Naive thymus-derived CD4-positive, alpha-beta T cell (primary cell): Measurements from ENCODE around the gene PXYLP1. TPM values are rescaled to one million over a fixed set of nuclear protein-coding genes. Genes with fewer than 3 reads are reported as not detected.
A peak's percentile ranks its signal among the peaks of the same experiment; 100 is the strongest.

Source experiments
- ATAC-seq: fragments of 150-1000 bp; cut with Tn5 transposase; 2 replicates; pipeline ENCODE4 v1.10.0; 2021; ENCODE audit warnings: mild to moderate bottlenecking, moderate library complexity
- CTCF ChIA-PET: fragments of 350-600 bp; sonication (Branson Sonifier 250); formaldehyde crosslinking; loops from one replicate; lab custom pipeline; 2021; ENCODE audit warnings: antibody characterized with exemption; lab: Charles Lee
- POLR2A ChIA-PET: fragments of 350-600 bp; sonication (Branson Sonifier 250); formaldehyde crosslinking; loops from one replicate; lab custom pipeline; 2021; ENCODE audit warnings: antibody characterized with exemption, inconsistent platforms; lab: Charles Lee
- DNase-seq, 9 donors: peaks; one replicate each; pipeline versions ENCODE4 v3.0.0 to v3.0.0-alpha.2; 2020 to 2022; ENCODE audit warnings: mixed read lengths in 1 of 9
- H3K27ac ChIP-seq: one replicate; pipeline ENCODE4 v1.7.0; 2013; ENCODE audit warnings: mild to moderate bottlenecking, low read depth, low read length, moderate library complexity
- H3K27me3 ChIP-seq, 2 donors: one replicate each; pipeline ENCODE4 v1.7.0; 2013; ENCODE audit warnings: low read length in 2 of 2, mild to moderate bottlenecking in 2 of 2, moderate library complexity in 2 of 2; ENCODE audit not compliant: control insufficient read depth in 2 of 2, insufficient read depth in 2 of 2
- H3K36me3 ChIP-seq, 3 experiments: 1 replicate in 2 of 3; 2 replicates in 1 of 3; pipeline ENCODE4 v1.7.0; 2013; ENCODE audit warnings: low read length in 3 of 3, mild to moderate bottlenecking in 3 of 3, moderate library complexity in 1 of 3; ENCODE audit not compliant: insufficient read depth in 3 of 3, control insufficient read depth in 2 of 3
- H3K4me1 ChIP-seq, 2 donors: one replicate each; pipeline ENCODE4 v1.7.0; 2013; ENCODE audit warnings: low read length in 2 of 2, mild to moderate bottlenecking in 2 of 2, moderate library complexity in 1 of 2; ENCODE audit not compliant: control insufficient read depth in 2 of 2, insufficient read depth in 2 of 2
- H3K4me3 ChIP-seq: 2 replicates; pipeline ENCODE4 v1.7.0; 2013; ENCODE audit warnings: mild to moderate bottlenecking, low read length
- H3K9me3 ChIP-seq, 3 experiments: 1 replicate in 2 of 3; 2 replicates in 1 of 3; pipeline ENCODE4 v1.7.0; 2013; ENCODE audit warnings: low read length in 3 of 3; ENCODE audit not compliant: control insufficient read depth in 2 of 3
- H3K27ac Mint-ChIP-seq, 9 donors: one replicate each; pipeline ENCODE4 v1.8.0; 2020 to 2022; ENCODE audit warnings: mixed read lengths in 9 of 9, mild to moderate bottlenecking in 8 of 9, moderate library complexity in 5 of 9, inconsistent platforms in 2 of 9
- H3K27me3 Mint-ChIP-seq, 5 donors: one replicate each; pipeline ENCODE4 v1.8.0; 2021 to 2022; ENCODE audit warnings: mixed read lengths in 5 of 5, mild to moderate bottlenecking in 1 of 5
- H3K36me3 Mint-ChIP-seq, 5 donors: one replicate each; pipeline ENCODE4 v1.8.0; 2020 to 2022; ENCODE audit warnings: mixed read lengths in 5 of 5, mild to moderate bottlenecking in 3 of 5, inconsistent platforms in 1 of 5
- H3K4me1 Mint-ChIP-seq, 7 donors: one replicate each; pipeline ENCODE4 v1.8.0; 2020 to 2022; ENCODE audit warnings: mixed read lengths in 7 of 7, mild to moderate bottlenecking in 3 of 7, inconsistent platforms in 1 of 7
- H3K4me3 Mint-ChIP-seq, 10 donors: one replicate each; pipeline ENCODE4 v1.8.0; 2020 to 2022; ENCODE audit warnings: mild to moderate bottlenecking in 10 of 10, mixed read lengths in 10 of 10, moderate library complexity in 6 of 10, inconsistent platforms in 2 of 10
- H3K9me3 Mint-ChIP-seq, 11 donors: one replicate each; pipeline ENCODE4 v1.8.0; 2020 to 2022; ENCODE audit warnings: mixed read lengths in 11 of 11, mild to moderate bottlenecking in 4 of 11, inconsistent platforms in 1 of 11, moderate library complexity in 1 of 11
- intact Hi-C, 2 donors: fragments of 100-400 bp; cut with micrococcal nuclease; formaldehyde crosslinking; loops; one replicate each; pipeline ENCODE4 v1.15.1; 2023
- polyA plus RNA-seq, 2 donors: library from polyadenylated mRNA; unstranded; fragments of 300-500 nt; fragmentation: Illumina TruSeq; gene quantifications; one replicate each; pipeline ENCODE4 v1.2.3, GENCODE V29; 2021
- total RNA-seq, 6 experiments: library from RNA in 5 of 6; stranded (reverse) in 5 of 6; gene quantifications; 1 replicate in 5 of 6; 2 replicates in 1 of 6; pipeline ENCODE4 v1.2.3 and lab custom pipeline; 2021 to 2026

Gene PXYLP1
- total and polyA plus RNA-seq, 7 experiments from 2014 or later: 15.8 to 40.9 (median 23.2) TPM

DNA sequence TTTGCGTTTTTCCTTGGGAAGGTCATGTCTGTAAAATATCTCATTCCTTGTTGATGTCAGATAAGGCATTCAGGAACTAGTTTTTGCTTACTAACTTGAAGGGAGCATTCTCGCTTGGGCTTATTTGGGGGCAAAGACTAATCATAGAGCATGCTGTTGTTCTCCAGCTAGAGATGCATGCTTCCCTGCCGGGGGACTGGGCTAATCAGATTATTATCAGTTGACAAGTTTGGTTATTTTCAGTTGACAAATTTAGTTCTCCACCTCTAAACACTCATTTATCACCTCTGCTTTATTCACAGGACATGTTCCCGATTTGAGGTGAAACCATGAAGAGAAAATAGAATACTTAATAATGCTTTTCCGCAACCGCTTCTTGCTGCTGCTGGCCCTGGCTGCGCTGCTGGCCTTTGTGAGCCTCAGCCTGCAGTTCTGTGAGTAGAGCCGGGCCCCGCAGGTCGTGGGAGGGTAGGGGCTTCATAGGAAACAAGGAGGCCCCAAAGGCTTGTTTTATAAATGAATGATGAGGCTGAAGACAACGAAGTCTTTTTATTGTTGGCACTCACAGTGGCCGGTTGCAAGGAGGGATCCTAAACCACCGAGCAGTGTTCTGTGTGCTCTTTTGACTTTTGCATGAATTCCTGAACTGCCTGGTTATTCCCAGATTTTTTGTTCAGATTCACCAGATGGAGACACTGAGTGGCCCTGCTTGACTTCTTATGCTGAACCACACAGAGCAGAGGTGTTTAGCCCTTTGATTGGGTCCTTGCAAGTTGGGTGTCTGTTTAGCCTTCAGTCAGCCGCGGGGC, 28.4 kb downstream of the PXYLP1 start:
- Mint-ChIP-seq H3K36me3 (peaks cover 0 to 47% (median 37%) of the 10 kb centered on the region in 5 donors), H3K9me3 (no peaks in the 10 kb centered on the region), H3K4me1 (peaks cover 26 to 92% (median 52%) of the 10 kb centered on the region in 7 donors), H3K27me3 (no peaks in the 10 kb centered on the region), H3K4me3 (no peak overlapping the region), H3K27ac (peak overlapping the region in 4 of 9 donors; percentile 14 to 59 (median 16))
- no peaks in the 10 kb centered on the region for H3K9me3 ChIP-seq
- ATAC-seq (no peak), DNase-seq (no peak)
- ChIA-PET CTCF (interaction anchor here (2.1 kb wide), 1 partner anchor 26 kb away, joined by 5 read pairs; no protein-coding TSS in a partner anchor), POLR2A (interaction anchor here (0.7 to 18.1 kb wide), 2 partner anchors 17 to 113 kb away, joined by 3 to 516 read pairs; partner anchors contain the start of gene PXYLP1)
- no peak overlapping the region for H3K27ac ChIP-seq
- H3K36me3 ChIP-seq: peaks cover 0 to 19% (median 0%) of the 10 kb centered on the region in 3 experiments
- H3K27me3 ChIP-seq: no peaks in the 10 kb centered on the region
- H3K4me1 ChIP-seq: peaks cover 0 to 21% of the 10 kb centered on the region in 2 donors
- intact Hi-C loops: loop anchor here in 1 of 2 donors (5.0 kb wide), 2 partner anchors 153 to 248 kb away; no protein-coding TSS in a partner anchor
- H3K4me3 ChIP-seq: no peak overlapping the region

DNA sequence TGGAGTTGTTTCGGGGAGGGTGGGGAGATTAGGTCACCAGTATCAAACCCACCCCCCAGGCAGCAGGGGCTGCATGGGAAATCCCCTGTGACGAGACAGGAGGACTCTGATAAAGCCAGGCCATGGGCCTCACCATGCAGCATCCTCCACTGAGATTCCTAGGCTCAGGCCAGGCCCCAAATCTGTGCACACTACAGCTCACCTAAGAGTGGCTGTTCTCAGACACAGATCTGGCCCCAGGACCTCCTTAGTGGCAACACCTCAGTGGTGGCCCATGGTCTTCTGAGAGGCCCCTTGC, 29.0 kb downstream of the PXYLP1 start:
- no peak for DNase-seq
- ChIA-PET CTCF (no interaction called here), POLR2A (interaction anchor here (18.1 kb wide), 1 partner anchor 17 kb away, joined by 516 read pairs; the partner anchor contains the start of gene PXYLP1)
- H3K9me3 Mint-ChIP-seq: no peaks in the 10 kb centered on the region
- peaks cover 25 to 92% (median 52%) of the 10 kb centered on the region in 7 donors for H3K4me1 Mint-ChIP-seq
- intact Hi-C loops: no loop called here
- ATAC-seq: no peak
- Histone ChIP-seq H3K36me3 (peaks cover 0 to 19% (median 0%) of the 10 kb centered on the region in 3 experiments), H3K9me3 (no peaks in the 10 kb centered on the region), H3K27me3 (no peaks in the 10 kb centered on the region), H3K27ac (no peak overlapping the region), H3K4me3 (no peak overlapping the region), H3K4me1 (peaks cover 0 to 25% of the 10 kb centered on the region in 2 donors)
- no peaks in the 10 kb centered on the region for H3K27me3 Mint-ChIP-seq
- H3K36me3 Mint-ChIP-seq: peaks cover 0 to 47% (median 37%) of the 10 kb centered on the region in 5 donors
- H3K27ac Mint-ChIP-seq: peak overlapping the region in 5 of 9 donors; percentile 51 to 83 (median 56)
- no peak overlapping the region for H3K4me3 Mint-ChIP-seq

DNA sequence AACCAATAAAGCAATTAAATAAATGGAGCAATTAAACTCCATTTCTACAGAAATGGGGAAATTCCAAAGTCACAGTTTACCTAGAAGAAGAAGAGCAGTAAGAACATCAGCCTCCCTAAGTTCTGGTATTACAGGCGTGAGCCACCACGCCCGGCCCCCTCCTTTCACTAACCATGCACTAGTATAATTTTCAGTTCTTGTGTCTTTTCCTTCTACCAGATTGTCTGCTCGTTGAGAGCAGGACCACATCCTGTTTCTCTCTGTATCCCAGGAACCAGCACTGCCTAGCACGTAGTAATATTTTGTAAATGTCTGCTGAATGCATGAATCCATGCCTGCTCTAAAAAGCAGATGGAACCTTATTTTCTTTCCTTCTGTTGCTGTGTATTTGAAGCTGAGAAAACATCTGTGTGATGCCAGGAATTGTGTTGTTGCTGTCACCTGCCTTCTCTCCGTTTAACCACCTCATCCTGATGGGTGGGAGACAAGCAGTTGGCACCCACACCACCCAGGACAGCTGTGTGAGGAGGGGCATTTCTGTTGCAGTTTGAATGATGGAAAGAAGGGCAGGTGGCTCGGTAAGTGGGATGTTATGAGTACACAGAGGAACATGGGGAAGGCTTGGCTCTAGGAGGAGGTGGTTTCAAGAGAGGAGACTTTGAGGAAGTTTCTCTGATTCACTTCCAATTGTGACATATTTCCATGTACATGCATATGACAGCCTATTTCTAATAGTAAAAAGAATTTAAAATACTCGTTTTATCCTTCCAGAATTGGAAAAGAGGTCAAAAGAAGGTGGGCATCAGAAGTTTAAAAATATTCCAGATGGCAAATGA, 30.1 kb downstream of the PXYLP1 start:
- Mint-ChIP-seq H3K36me3 (peaks cover 0 to 47% (median 37%) of the 10 kb centered on the region in 5 donors), H3K27me3 (no peaks in the 10 kb centered on the region), H3K4me3 (peak overlapping the region in 3 of 10 donors; percentile 41 to 56 (median 50)), H3K27ac (peak overlapping the region; percentile 51 to 90 (median 68)), H3K9me3 (no peaks in the 10 kb centered on the region), H3K4me1 (peaks cover 28 to 92% (median 52%) of the 10 kb centered on the region in 7 donors)
- Histone ChIP-seq H3K27me3 (no peaks in the 10 kb centered on the region), H3K27ac (peak overlapping the region; percentile 37), H3K4me1 (peaks cover 0 to 25% of the 10 kb centered on the region in 2 donors), H3K4me3 (no peak overlapping the region), H3K36me3 (peaks cover 0 to 19% (median 0%) of the 10 kb centered on the region in 3 experiments), H3K9me3 (no peaks in the 10 kb centered on the region)
- intact Hi-C loops: no loop called here
- POLR2A ChIA-PET: interaction anchor here (18.1 kb wide), 1 partner anchor 18 kb away, joined by 516 read pairs; the partner anchor contains the start of gene PXYLP1
- CTCF ChIA-PET: no interaction called here
- ATAC-seq (peak; percentile 27), DNase-seq (peak in 1 of 9 donors; percentile 12)

DNA sequence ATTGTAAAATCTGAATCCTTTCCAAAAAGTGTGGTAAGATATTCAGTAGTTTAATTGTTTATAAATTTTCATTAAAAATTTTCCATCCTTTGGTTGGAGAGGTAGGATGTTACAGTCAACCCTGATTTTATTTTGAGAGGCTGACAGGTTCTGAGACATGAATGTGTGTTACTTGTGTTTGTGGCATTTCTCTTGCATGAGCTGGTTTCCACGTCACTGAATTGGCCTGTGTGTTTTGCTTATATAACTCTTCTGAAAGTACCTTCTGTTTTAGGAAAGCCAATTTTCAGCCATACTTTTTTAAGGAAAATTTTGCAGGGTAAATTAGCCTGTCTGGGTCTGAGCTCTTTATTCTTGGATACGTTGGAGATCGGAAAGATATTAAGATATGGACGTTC, 30.7 kb downstream of the PXYLP1 start:
- no peak overlapping the region for H3K27ac ChIP-seq
- ATAC-seq (no peak), DNase-seq (no peak)
- H3K4me1 Mint-ChIP-seq: peaks cover 32 to 88% (median 52%) of the 10 kb centered on the region in 7 donors
- no peaks in the 10 kb centered on the region for H3K27me3 ChIP-seq
- peaks cover 0 to 47% (median 37%) of the 10 kb centered on the region in 5 donors for H3K36me3 Mint-ChIP-seq
- H3K4me3 ChIP-seq: no peak overlapping the region
- H3K9me3 Mint-ChIP-seq: no peaks in the 10 kb centered on the region
- H3K4me3 Mint-ChIP-seq: no peak overlapping the region
- POLR2A ChIA-PET: interaction anchor here (18.1 kb wide), 1 partner anchor 19 kb away, joined by 516 read pairs; the partner anchor contains the start of gene PXYLP1
- no peaks in the 10 kb centered on the region for H3K9me3 ChIP-seq
- intact Hi-C loops: no loop called here
- peak overlapping the region in 3 of 9 donors; percentile 2 to 71 (median 32) for H3K27ac Mint-ChIP-seq
- no peaks in the 10 kb centered on the region for H3K27me3 Mint-ChIP-seq
- CTCF ChIA-PET: no interaction called here
- peaks cover 0 to 25% of the 10 kb centered on the region in 2 donors for H3K4me1 ChIP-seq
- H3K36me3 ChIP-seq: peaks cover 0 to 19% (median 0%) of the 10 kb centered on the region in 3 experiments

DNA sequence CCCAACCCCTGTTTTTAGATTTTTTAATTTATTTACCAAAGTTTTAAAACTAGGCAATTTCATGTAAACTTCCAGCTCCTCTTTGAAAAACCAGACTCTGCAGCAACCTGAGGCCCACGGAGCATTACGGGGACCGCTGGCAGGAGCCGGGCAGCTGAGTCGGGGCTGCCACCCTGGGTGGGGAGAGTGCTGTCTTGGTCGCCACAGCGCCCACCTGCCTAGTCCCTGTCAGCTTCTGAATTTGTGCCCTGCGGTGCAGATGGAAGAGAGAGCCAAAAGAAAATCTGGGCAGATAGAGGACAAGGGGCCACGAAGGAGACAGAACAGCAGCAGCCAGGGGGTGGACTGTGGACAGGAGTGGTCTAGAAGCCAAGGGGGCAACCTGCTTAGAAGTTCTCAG, 34.6 kb downstream of the PXYLP1 start:
- no peaks in the 10 kb centered on the region for H3K9me3 ChIP-seq
- H3K4me3 ChIP-seq: peak overlapping the region; percentile 73
- Mint-ChIP-seq H3K4me1 (peaks cover 39 to 89% (median 47%) of the 10 kb centered on the region in 7 donors), H3K9me3 (no peaks in the 10 kb centered on the region), H3K4me3 (peak overlapping the region; percentile 84 to 92 (median 88)), H3K27ac (peak overlapping the region; percentile 91 to 99 (median 96)), H3K27me3 (no peaks in the 10 kb centered on the region), H3K36me3 (peaks cover 0 to 47% (median 41%) of the 10 kb centered on the region in 5 donors)
- DNase-seq: peak in 2 of 9 donors; percentile 6 to 7
- H3K27ac ChIP-seq: peak overlapping the region; percentile 77
- no peaks in the 10 kb centered on the region for H3K27me3 ChIP-seq
- ChIA-PET POLR2A (interaction anchor here (0.5 to 18.1 kb wide), 13 partner anchors 13 to 458 kb away, joined by 3 to 516 read pairs (median 7); partner anchors contain the start of gene PXYLP1), CTCF (interaction anchor here (0.6 to 5.4 kb wide), 10 partner anchors 11 to 186 kb away, joined by 3 to 61 read pairs (median 6); partner anchors contain the start of gene PXYLP1)
- H3K4me1 ChIP-seq: peaks cover 0 to 42% of the 10 kb centered on the region in 2 donors
- peaks cover 0 to 11% (median 0%) of the 10 kb centered on the region in 3 experiments for H3K36me3 ChIP-seq
- intact Hi-C loops: loop anchor here in 1 of 2 donors (5.0 kb wide), 1 partner anchor 324 kb away; the partner anchor contains the start of gene SLC25A36
- ATAC-seq: no peak
